ENCODE results near the gene LCE1B.

LCE1B gene

GRCh38 chr1:152861374-152861773 is 49.6 kb downstream of the LCE1B start:
- no peak for DNase-seq (ENCODE audit: low read depth)
